ENCODE data around the gene MAML3.

DNA sequence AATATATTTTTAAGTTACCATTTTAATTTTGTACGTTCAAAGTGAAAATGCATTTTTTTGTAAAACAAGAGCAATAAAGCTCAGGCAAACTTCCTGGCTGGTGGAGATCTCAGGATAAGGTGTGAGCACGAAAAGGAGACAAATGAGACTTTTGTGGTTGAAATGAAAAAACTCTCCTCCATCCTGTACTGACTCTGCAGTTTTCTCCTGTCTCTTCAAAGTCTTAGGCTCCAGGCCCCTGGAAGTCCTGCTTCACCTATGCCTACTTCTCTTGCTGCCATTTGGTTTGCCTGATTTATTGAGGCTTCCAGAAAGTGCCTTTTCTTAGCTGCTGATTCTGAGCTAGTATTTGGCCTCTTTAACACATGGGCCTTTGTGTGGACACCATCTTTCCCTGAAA is 77.7 kb downstream of the MAML3 start:
- TF ChIP-seq BHLHE40 (IDR thresholded peaks at IDR 0.05; ENCODE audit: borderline replicate concordance) (no peak), FOXA1 (IDR thresholded peaks at IDR 0.05) (no peak), SP1 (IDR thresholded peaks at IDR 0.05) (no peak), LEF1 (IDR thresholded peaks at IDR 0.05; ENCODE audit: borderline replicate concordance) (no peak), CTBP1 (IDR thresholded peaks at IDR 0.05; ENCODE audit: borderline replicate concordance) (no peak), ZNF384 (IDR thresholded peaks at IDR 0.05) (no peak), TARDBP (IDR thresholded peaks at IDR 0.05) (no peak), SUZ12 (IDR thresholded peaks at IDR 0.05) (no peak)
